K562 (cell line): Measurements from ENCODE around the gene FBXO28. TPM values are rescaled to one million over a fixed set of nuclear protein-coding genes. Genes with fewer than 3 reads are reported as not detected.

Source experiments
- ATF4 ChIP-seq: fragments of 450-650 bp; formaldehyde crosslinking; IDR thresholded peaks from 2 replicates; pipeline ENCODE4 v1.4.0; 2022; ENCODE audit warnings: mild to moderate bottlenecking, moderate library complexity
- CBX5 ChIP-seq: IDR thresholded peaks from 2 replicates; pipeline ENCODE4 v1.6.1; 2014; ENCODE audit warnings: low read depth, borderline replicate concordance
- CREB3 ChIP-seq: fragments of 450-650 bp; conservative IDR thresholded peaks from 2 replicates; pipeline ENCODE4 v1.6.1; 2016; ENCODE audit warnings: missing genetic modification characterization, low read depth, mild to moderate bottlenecking, missing compliant biosample characterization, moderate library complexity
- CXXC5 ChIP-seq: fragments of 250-450 bp; sonication (Bioruptor Pico); IDR thresholded peaks from 2 replicates; pipeline ENCODE4 v1.8.0; 2022; ENCODE audit warnings: inconsistent platforms, mild to moderate bottlenecking, moderate library complexity
- DPF2 ChIP-seq: fragments of 450-650 bp; IDR thresholded peaks from 2 replicates; pipeline ENCODE4 v1.6.1; 2016
- EHMT2 ChIP-seq: fragments of 450-650 bp; IDR thresholded peaks from 2 replicates; pipeline ENCODE4 v1.6.1; 2018; ENCODE audit warnings: antibody characterized with exemption
- HDAC6 ChIP-seq: IDR thresholded peaks from 2 replicates; pipeline ENCODE4 v1.6.1; 2012; ENCODE audit warnings: low read depth, mild to moderate bottlenecking, control low read depth, inconsistent platforms, low read length, moderate library complexity
- IFI16 ChIP-seq: fragments of 250-450 bp; sonication (Bioruptor Pico); IDR thresholded peaks from 2 replicates; pipeline ENCODE4 v2.1.2; 2022; ENCODE audit warnings: mild to moderate bottlenecking, inconsistent platforms
- ILF3 ChIP-seq: fragments of 450-650 bp; IDR thresholded peaks from 2 replicates; pipeline ENCODE4 v1.6.1; 2018; ENCODE audit warnings: antibody characterized with exemption, mild to moderate bottlenecking, moderate library complexity, borderline replicate concordance
- MAFG ChIP-seq: fragments of 450-650 bp; conservative IDR thresholded peaks from 2 replicates; pipeline ENCODE4 v1.6.1; 2016; ENCODE audit warnings: missing genetic modification characterization, missing compliant biosample characterization
- MEF2A ChIP-seq: IDR thresholded peaks from 2 replicates; pipeline ENCODE4 v1.6.1; 2011; ENCODE audit warnings: low read depth, mild to moderate bottlenecking, low read length, moderate library complexity; ENCODE audit not compliant: control insufficient read depth
- THRA ChIP-seq: fragments of 450-650 bp; IDR thresholded peaks from 2 replicates; pipeline ENCODE4 v1.6.1; 2017; ENCODE audit warnings: mild to moderate bottlenecking, moderate library complexity
- ZNF146 ChIP-seq: IDR thresholded peaks from one replicate; pipeline ENCODE4 v1.6.1; 2018; ENCODE audit warnings: missing compliant biosample characterization; ENCODE audit not compliant: unreplicated experiment
- ZNF561 ChIP-seq: fragments of 450-650 bp; formaldehyde crosslinking; conservative IDR thresholded peaks from 2 replicates; pipeline ENCODE4 v1.4.0; 2020; ENCODE audit warnings: mild to moderate bottlenecking, moderate library complexity
- polyA plus RNA-seq, 8 experiments: library from polyadenylated mRNA; depleted of rRNA in 4 of 8; stranded (reverse) in 5 of 8; unstranded in 3 of 8; fragments of >200 nt; fragmentation: Nextera tagmentation in 2 of 8; fragmentation: Illumina TruSeq in 1 of 8; extraction: Ambion mirVana in 2 of 8; extraction: Trizol in 1 of 8; gene quantifications; 2 replicates each; pipeline versions ENCODE4 v1.2.1 to v1.2.3, GENCODE V29; 2011 to 2014; ENCODE audit warnings: inconsistent platforms in 1 of 8, missing spikeins in 1 of 8
- total RNA-seq, 7 experiments: library from RNA; depleted of rRNA in 6 of 7; stranded (reverse); fragments of >200 nt in 6 of 7; fragmentation: Illumina TruSeq in 2 of 7; extraction: Trizol in 2 of 7; gene quantifications; 2 replicates each; pipeline versions ENCODE4 v1.2.1 to v1.2.3, GENCODE V29; 2011 to 2021; ENCODE audit warnings: low replicate concordance in 1 of 7
- TF ChIP-seq, protein P1 (sequence below), 3 experiments: IDR thresholded peaks in 2 of 3; conservative IDR thresholded peaks in 1 of 3; 2 replicates each; pipeline ENCODE4 v1.5.1; 2011 to 2012; ENCODE audit warnings: low read length in 3 of 3, mild to moderate bottlenecking in 3 of 3, control low read depth in 2 of 3, improper control_type of control experiment in 1 of 3, inconsistent platforms in 1 of 3, low read depth in 1 of 3, mixed read lengths in 1 of 3, moderate library complexity in 1 of 3; ENCODE audit not compliant: insufficient read depth in 2 of 3
- TF ChIP-seq, protein P2 (sequence below): fragments of 250-450 bp; sonication (Bioruptor Pico); IDR thresholded peaks from 2 replicates; pipeline ENCODE4 v1.6.1; 2021; ENCODE audit warnings: mild to moderate bottlenecking
- TF ChIP-seq, protein P3 (sequence below): fragments of 250-450 bp; sonication (Bioruptor Pico); IDR thresholded peaks from 2 replicates; pipeline ENCODE4 v1.4.0; 2020; ENCODE audit warnings: mild to moderate bottlenecking, moderate library complexity

The FBXO28 gene
- total and polyA plus RNA-seq, 9 of the 15 experiments (the other 6 are each of a cell fraction or from before 2014, with no cell fraction given), result 4.1 to 34.8 (median 25.3) TPM

DNA sequence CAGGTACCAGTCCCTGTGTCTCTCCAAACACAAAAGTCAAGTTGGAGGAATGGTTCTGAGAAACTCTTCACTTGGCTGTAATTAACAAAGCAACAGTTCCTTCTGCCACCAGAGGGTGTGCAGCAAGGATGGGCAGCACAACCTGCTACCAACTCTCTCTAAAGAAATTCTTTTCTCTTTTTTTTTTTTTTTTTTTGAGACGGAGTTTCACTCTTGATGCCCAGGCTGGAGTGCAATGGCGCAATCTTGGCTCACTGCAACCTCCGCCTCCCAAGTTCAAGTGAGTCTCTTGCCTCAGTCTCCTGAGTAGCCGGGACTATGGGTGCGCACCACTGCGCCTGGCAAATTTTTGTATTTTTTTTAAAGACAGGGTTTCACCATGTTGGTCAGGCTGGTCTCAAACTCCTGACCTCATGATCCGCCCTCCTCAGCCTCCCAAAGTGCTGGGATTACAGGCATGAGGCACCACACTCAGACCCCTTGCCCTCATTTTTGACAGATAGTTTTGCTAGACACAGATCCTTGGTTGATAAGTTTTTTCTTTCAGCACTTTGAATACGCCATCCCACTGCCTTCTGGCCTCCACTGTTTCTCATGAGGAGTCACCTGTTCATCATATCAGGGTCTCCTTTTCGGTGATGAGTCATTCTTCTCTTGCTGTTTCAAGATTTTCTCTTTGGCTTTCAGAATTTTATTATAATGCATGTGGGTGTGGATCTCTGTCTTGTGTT is 57.0 kb downstream of the FBXO28 start (continued):
- TF ChIP-seq DPF2, result peak; percentile 50; the same call in 1 of the 2 replicates
- TF ChIP-seq HDAC6, result no peak
- peak; percentile 30; the same call in 1 of the 2 replicates for TF ChIP-seq MAFG (tag)
- TF ChIP-seq, protein P1, sequence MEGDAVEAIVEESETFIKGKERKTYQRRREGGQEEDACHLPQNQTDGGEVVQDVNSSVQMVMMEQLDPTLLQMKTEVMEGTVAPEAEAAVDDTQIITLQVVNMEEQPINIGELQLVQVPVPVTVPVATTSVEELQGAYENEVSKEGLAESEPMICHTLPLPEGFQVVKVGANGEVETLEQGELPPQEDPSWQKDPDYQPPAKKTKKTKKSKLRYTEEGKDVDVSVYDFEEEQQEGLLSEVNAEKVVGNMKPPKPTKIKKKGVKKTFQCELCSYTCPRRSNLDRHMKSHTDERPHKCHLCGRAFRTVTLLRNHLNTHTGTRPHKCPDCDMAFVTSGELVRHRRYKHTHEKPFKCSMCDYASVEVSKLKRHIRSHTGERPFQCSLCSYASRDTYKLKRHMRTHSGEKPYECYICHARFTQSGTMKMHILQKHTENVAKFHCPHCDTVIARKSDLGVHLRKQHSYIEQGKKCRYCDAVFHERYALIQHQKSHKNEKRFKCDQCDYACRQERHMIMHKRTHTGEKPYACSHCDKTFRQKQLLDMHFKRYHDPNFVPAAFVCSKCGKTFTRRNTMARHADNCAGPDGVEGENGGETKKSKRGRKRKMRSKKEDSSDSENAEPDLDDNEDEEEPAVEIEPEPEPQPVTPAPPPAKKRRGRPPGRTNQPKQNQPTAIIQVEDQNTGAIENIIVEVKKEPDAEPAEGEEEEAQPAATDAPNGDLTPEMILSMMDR (IDR thresholded peaks at IDR 0.05 in 2 of 3, conservative IDR thresholded peaks at IDR 0.05 in 1 of 3; ENCODE audit: insufficient read depth in 2 of 3, low read depth in 1 of 3, low read length in 3 of 3), result peak in 2 of 3 experiments; percentile 8 to 11; a peak in 2 of 6 replicates
- TF ChIP-seq IFI16, result no peak
- no peak for TF ChIP-seq ZNF561
- no peak for TF ChIP-seq CXXC5 (CRISPR knock-in tag)
- peak; percentile 97 for TF ChIP-seq CBX5
- TF ChIP-seq, protein P2, sequence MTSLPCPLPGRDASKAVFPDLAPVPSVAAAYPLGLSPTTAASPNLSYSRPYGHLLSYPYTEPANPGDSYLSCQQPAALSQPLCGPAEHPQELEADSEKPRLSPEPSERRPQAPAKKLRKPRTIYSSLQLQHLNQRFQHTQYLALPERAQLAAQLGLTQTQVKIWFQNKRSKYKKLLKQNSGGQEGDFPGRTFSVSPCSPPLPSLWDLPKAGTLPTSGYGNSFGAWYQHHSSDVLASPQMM (CRISPR knock-in tag), result no peak
- peak; percentile 42; the same call in 1 of the 2 replicates for TF ChIP-seq MEF2A
- TF ChIP-seq, protein P3, sequence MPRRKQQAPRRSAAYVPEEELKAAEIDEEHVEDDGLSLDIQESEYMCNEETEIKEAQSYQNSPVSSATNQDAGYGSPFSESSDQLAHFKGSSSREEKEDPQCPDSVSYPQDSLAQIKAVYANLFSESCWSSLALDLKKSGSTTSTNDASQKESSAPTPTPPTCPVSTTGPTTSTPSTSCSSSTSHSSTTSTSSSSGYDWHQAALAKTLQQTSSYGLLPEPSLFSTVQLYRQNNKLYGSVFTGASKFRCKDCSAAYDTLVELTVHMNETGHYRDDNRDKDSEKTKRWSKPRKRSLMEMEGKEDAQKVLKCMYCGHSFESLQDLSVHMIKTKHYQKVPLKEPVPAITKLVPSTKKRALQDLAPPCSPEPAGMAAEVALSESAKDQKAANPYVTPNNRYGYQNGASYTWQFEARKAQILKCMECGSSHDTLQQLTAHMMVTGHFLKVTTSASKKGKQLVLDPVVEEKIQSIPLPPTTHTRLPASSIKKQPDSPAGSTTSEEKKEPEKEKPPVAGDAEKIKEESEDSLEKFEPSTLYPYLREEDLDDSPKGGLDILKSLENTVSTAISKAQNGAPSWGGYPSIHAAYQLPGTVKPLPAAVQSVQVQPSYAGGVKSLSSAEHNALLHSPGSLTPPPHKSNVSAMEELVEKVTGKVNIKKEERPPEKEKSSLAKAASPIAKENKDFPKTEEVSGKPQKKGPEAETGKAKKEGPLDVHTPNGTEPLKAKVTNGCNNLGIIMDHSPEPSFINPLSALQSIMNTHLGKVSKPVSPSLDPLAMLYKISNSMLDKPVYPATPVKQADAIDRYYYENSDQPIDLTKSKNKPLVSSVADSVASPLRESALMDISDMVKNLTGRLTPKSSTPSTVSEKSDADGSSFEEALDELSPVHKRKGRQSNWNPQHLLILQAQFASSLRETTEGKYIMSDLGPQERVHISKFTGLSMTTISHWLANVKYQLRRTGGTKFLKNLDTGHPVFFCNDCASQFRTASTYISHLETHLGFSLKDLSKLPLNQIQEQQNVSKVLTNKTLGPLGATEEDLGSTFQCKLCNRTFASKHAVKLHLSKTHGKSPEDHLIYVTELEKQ (CRISPR knock-in tag), result no peak
- TF ChIP-seq ILF3, result no peak
- no peak for TF ChIP-seq ZNF146
- TF ChIP-seq ATF4 (CRISPR knock-in tag), result no peak
- no peak for TF ChIP-seq CREB3
- TF ChIP-seq THRA, result no peak
- TF ChIP-seq EHMT2, result peak; percentile 67; the same call in 1 of the 2 replicates
